ENCODE measurements around the gene NPAS3.

The NPAS3 gene

GRCh38 chr14:32998433-32998832 is 59.8 kb downstream of the NPAS3 start:
- no peaks in the 10 kb centered on the region for H3K36me3 ChIP-seq (ENCODE audit: control insufficient read depth in 5 of 5, insufficient read depth in 5 of 5, low read length in 5 of 5)
- H3K27me3 ChIP-seq (ENCODE audit: control insufficient read depth in 5 of 5, insufficient read depth in 4 of 5, low read length in 5 of 5): no peaks in the 10 kb centered on the region
- H3K9me3 ChIP-seq (ENCODE audit: control insufficient read depth in 5 of 5, low read length in 5 of 5): no peaks in the 10 kb centered on the region
- no peak overlapping the region for H3K9ac ChIP-seq (ENCODE audit: low read length in 5 of 5)
- H3K4me3 ChIP-seq (ENCODE audit: low read depth in 1 of 5, low read length in 5 of 5): no peak overlapping the region
- H3K4me1 ChIP-seq (ENCODE audit: control insufficient read depth in 5 of 5, insufficient read depth in 5 of 5, low read length in 5 of 5): peaks cover 0 to 4% (median 0%) of the 10 kb centered on the region in 5 donors
- no peak overlapping the region for H3K27ac ChIP-seq (ENCODE audit: low read depth, low read length)

GRCh38 chr14:33009673-33010072 is 71.0 kb downstream of the NPAS3 start:
- Histone ChIP-seq H3K36me3 (ENCODE audit: control insufficient read depth in 5 of 5, insufficient read depth in 5 of 5, low read length in 5 of 5) (no peaks in the 10 kb centered on the region), H3K27ac (ENCODE audit: low read depth, low read length) (no peak overlapping the region), H3K9ac (ENCODE audit: low read length in 5 of 5) (no peak overlapping the region), H3K4me1 (ENCODE audit: control insufficient read depth in 5 of 5, insufficient read depth in 5 of 5, low read length in 5 of 5) (peaks cover 0 to 9% (median 0%) of the 10 kb centered on the region in 5 donors), H3K4me3 (ENCODE audit: low read depth in 1 of 5, low read length in 5 of 5) (no peak overlapping the region), H3K27me3 (ENCODE audit: control insufficient read depth in 5 of 5, insufficient read depth in 4 of 5, low read length in 5 of 5) (no peaks in the 10 kb centered on the region), H3K9me3 (ENCODE audit: control insufficient read depth in 5 of 5, low read length in 5 of 5) (no peaks in the 10 kb centered on the region)

DNA sequence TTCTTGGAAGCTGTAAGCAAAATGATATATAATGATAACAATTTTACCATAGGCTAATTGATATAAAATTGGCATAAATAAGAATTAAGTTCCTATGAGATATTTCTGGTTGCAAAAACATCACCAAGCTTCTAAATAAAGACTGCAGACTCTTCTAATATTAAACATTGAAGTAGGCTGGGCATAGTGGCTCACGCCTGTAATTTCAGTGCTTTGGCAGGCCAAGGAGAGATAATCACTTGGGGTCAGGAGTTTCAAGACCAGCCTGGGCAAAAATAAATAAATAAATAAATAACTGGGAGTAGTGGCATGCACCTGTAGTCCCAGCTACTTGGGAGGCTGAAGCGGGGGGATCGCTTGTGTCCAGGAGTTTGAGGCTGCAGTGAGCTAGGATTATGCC is 71.8 kb downstream of the NPAS3 start:
- Histone ChIP-seq H3K4me3 (ENCODE audit: low read depth in 1 of 5, low read length in 5 of 5) (no peak overlapping the region), H3K27ac (ENCODE audit: low read depth, low read length) (no peak overlapping the region), H3K9me3 (ENCODE audit: control insufficient read depth in 5 of 5, low read length in 5 of 5) (no peaks in the 10 kb centered on the region), H3K9ac (ENCODE audit: low read length in 5 of 5) (no peak overlapping the region), H3K27me3 (ENCODE audit: control insufficient read depth in 5 of 5, insufficient read depth in 4 of 5, low read length in 5 of 5) (no peaks in the 10 kb centered on the region), H3K4me1 (ENCODE audit: control insufficient read depth in 5 of 5, insufficient read depth in 5 of 5, low read length in 5 of 5) (peaks cover 0 to 9% (median 0%) of the 10 kb centered on the region in 5 donors), H3K36me3 (ENCODE audit: control insufficient read depth in 5 of 5, insufficient read depth in 5 of 5, low read length in 5 of 5) (no peaks in the 10 kb centered on the region)

GRCh38 chr14:33014710-33015109 is 76.0 kb downstream of the NPAS3 start:
- H3K27ac ChIP-seq (ENCODE audit: low read depth, low read length): no peak overlapping the region
- H3K36me3 ChIP-seq (ENCODE audit: control insufficient read depth in 5 of 5, insufficient read depth in 5 of 5, low read length in 5 of 5): no peaks in the 10 kb centered on the region
- H3K9me3 ChIP-seq (ENCODE audit: control insufficient read depth in 5 of 5, low read length in 5 of 5): no peaks in the 10 kb centered on the region
- no peaks in the 10 kb centered on the region for H3K27me3 ChIP-seq (ENCODE audit: control insufficient read depth in 5 of 5, insufficient read depth in 4 of 5, low read length in 5 of 5)
- H3K9ac ChIP-seq (ENCODE audit: low read length in 5 of 5): no peak overlapping the region
- no peak overlapping the region for H3K4me3 ChIP-seq (ENCODE audit: low read depth in 1 of 5, low read length in 5 of 5)
- H3K4me1 ChIP-seq (ENCODE audit: control insufficient read depth in 5 of 5, insufficient read depth in 5 of 5, low read length in 5 of 5): peaks cover 0 to 9% (median 0%) of the 10 kb centered on the region in 5 donors

DNA sequence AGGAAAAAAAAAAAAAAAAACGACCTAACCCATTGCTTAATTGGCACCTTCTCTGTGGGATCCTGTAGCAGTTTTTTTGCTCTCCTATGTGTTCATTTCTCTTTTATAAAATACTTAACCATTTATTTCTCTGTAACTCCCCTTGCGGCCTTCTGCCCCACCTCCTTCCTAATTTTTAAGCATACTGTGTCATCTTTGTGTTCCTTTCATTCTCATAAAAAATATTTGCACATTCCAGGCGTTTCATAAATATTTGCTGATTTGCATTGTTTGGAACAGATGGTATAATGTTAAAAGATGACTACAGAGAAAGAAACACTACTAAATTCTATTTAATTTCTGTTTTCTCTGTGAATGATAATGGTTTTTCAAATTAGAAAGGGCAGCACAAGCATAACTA is 77.9 kb downstream of the NPAS3 start:
- Histone ChIP-seq H3K27ac (ENCODE audit: low read depth, low read length) (no peak overlapping the region), H3K9ac (ENCODE audit: low read length in 5 of 5) (no peak overlapping the region), H3K36me3 (ENCODE audit: control insufficient read depth in 5 of 5, insufficient read depth in 5 of 5, low read length in 5 of 5) (no peaks in the 10 kb centered on the region), H3K27me3 (ENCODE audit: control insufficient read depth in 5 of 5, insufficient read depth in 4 of 5, low read length in 5 of 5) (no peaks in the 10 kb centered on the region), H3K9me3 (ENCODE audit: control insufficient read depth in 5 of 5, low read length in 5 of 5) (no peaks in the 10 kb centered on the region), H3K4me3 (ENCODE audit: low read depth in 1 of 5, low read length in 5 of 5) (no peak overlapping the region), H3K4me1 (ENCODE audit: control insufficient read depth in 5 of 5, insufficient read depth in 5 of 5, low read length in 5 of 5) (peaks cover 0 to 5% (median 0%) of the 10 kb centered on the region in 5 donors)

DNA sequence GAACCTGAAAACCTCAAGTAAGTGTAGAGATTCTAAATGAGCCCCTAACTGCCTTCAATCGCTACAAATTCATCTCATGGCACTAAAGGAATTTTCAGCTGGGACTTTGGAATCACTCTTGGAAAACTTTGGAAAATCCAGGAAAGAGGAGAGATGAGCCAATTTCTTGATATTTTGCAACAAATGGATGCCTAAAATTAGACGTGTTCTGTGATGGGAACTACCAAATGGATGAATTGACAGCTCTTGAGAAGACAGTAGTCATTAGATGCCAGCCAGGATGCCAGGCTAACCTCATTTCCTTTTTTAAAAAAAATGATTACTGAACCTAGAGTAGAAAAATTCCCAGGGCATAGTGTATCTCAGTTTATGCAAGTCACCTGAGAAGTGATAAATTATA is 78.3 kb downstream of the NPAS3 start:
- Histone ChIP-seq H3K27ac (ENCODE audit: low read depth, low read length) (no peak overlapping the region), H3K36me3 (ENCODE audit: control insufficient read depth in 5 of 5, insufficient read depth in 5 of 5, low read length in 5 of 5) (no peaks in the 10 kb centered on the region), H3K4me3 (ENCODE audit: low read depth in 1 of 5, low read length in 5 of 5) (no peak overlapping the region), H3K27me3 (ENCODE audit: control insufficient read depth in 5 of 5, insufficient read depth in 4 of 5, low read length in 5 of 5) (no peaks in the 10 kb centered on the region), H3K9ac (ENCODE audit: low read length in 5 of 5) (no peak overlapping the region), H3K4me1 (ENCODE audit: control insufficient read depth in 5 of 5, insufficient read depth in 5 of 5, low read length in 5 of 5) (peaks cover 0 to 5% (median 0%) of the 10 kb centered on the region in 5 donors), H3K9me3 (ENCODE audit: control insufficient read depth in 5 of 5, low read length in 5 of 5) (no peaks in the 10 kb centered on the region)

GRCh38 chr14:33019346-33019745 is 80.7 kb downstream of the NPAS3 start:
- H3K9me3 ChIP-seq (ENCODE audit: control insufficient read depth in 5 of 5, low read length in 5 of 5): no peaks in the 10 kb centered on the region
- H3K9ac ChIP-seq (ENCODE audit: low read length in 5 of 5): no peak overlapping the region
- no peak overlapping the region for H3K4me3 ChIP-seq (ENCODE audit: low read depth in 1 of 5, low read length in 5 of 5)
- H3K27ac ChIP-seq (ENCODE audit: low read depth, low read length): no peak overlapping the region
- H3K27me3 ChIP-seq (ENCODE audit: control insufficient read depth in 5 of 5, insufficient read depth in 4 of 5, low read length in 5 of 5): no peaks in the 10 kb centered on the region
- no peaks in the 10 kb centered on the region for H3K36me3 ChIP-seq (ENCODE audit: control insufficient read depth in 5 of 5, insufficient read depth in 5 of 5, low read length in 5 of 5)
- peaks cover 0 to 5% (median 0%) of the 10 kb centered on the region in 5 donors for H3K4me1 ChIP-seq (ENCODE audit: control insufficient read depth in 5 of 5, insufficient read depth in 5 of 5, low read length in 5 of 5)

DNA sequence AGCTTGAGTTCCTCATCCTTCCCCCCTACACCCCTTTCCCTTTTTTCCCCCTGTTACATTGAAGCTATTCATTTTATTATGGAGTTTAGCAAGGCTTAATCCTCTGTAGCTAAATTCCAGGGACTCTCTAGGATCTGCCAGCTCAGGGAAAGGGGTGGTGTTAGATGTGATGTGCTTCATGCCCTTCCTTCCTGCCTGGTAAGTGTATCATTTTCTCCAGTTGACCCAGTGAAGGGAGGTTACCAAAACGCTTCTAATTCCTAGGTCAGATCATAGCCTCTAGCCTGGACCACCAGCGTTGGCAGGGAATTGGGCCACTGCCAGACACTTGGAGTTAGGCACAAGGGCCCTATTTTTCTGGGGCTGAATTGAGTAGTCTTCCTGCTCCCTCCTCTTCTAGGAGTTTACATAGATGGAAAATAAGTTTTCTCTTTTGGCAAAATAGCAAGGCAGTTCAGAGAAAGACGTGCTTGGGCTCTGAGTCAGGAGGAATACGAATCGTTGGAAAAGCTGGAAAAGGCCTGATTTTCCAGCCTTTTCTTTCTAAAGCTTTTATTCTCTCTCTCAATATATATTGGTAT is 88.3 kb downstream of the NPAS3 start:
- Histone ChIP-seq H3K27ac (ENCODE audit: low read depth, low read length) (no peak overlapping the region), H3K27me3 (ENCODE audit: control insufficient read depth in 5 of 5, insufficient read depth in 4 of 5, low read length in 5 of 5) (no peaks in the 10 kb centered on the region)

DNA sequence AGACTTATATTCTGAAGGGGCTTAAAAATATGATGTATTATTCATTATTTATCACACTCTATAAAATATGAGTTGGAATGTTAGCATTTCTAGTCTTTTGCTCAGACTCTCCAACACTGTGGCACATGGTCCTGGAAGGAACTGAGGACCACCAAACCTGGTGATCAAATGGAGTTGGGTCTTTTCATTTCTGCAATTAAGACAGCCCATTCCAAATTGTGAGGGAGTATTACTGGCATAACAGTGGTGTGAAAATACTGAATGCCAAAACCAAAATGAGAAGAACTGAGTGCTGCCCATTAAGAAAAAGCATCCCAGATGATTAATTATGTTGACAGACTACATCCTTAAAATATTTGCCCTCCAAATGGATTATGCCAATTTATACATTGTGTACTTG is 90.8 kb downstream of the NPAS3 start:
- Histone ChIP-seq H3K9me3 (ENCODE audit: control insufficient read depth in 5 of 5, low read length in 5 of 5) (no peaks in the 10 kb centered on the region), H3K4me1 (ENCODE audit: control insufficient read depth in 5 of 5, insufficient read depth in 5 of 5, low read length in 5 of 5) (peaks cover 0 to 10% (median 5%) of the 10 kb centered on the region in 5 donors), H3K36me3 (ENCODE audit: control insufficient read depth in 5 of 5, insufficient read depth in 5 of 5, low read length in 5 of 5) (no peaks in the 10 kb centered on the region), H3K4me3 (ENCODE audit: low read depth in 1 of 5, low read length in 5 of 5) (no peak overlapping the region), H3K9ac (ENCODE audit: low read length in 5 of 5) (no peak overlapping the region), H3K27me3 (ENCODE audit: control insufficient read depth in 5 of 5, insufficient read depth in 4 of 5, low read length in 5 of 5) (no peaks in the 10 kb centered on the region), H3K27ac (ENCODE audit: low read depth, low read length) (no peak overlapping the region)

More for the DNA sequence above, 88.3 kb downstream of the NPAS3 start:
- no peak overlapping the region for H3K9ac ChIP-seq (ENCODE audit: low read length in 5 of 5)
- no peak overlapping the region for H3K4me3 ChIP-seq (ENCODE audit: low read depth in 1 of 5, low read length in 5 of 5)
- H3K4me1 ChIP-seq (ENCODE audit: control insufficient read depth in 5 of 5, insufficient read depth in 5 of 5, low read length in 5 of 5): peaks cover 0 to 10% (median 5%) of the 10 kb centered on the region in 5 donors
- H3K36me3 ChIP-seq (ENCODE audit: control insufficient read depth in 5 of 5, insufficient read depth in 5 of 5, low read length in 5 of 5): no peaks in the 10 kb centered on the region
- no peaks in the 10 kb centered on the region for H3K9me3 ChIP-seq (ENCODE audit: control insufficient read depth in 5 of 5, low read length in 5 of 5)

DNA sequence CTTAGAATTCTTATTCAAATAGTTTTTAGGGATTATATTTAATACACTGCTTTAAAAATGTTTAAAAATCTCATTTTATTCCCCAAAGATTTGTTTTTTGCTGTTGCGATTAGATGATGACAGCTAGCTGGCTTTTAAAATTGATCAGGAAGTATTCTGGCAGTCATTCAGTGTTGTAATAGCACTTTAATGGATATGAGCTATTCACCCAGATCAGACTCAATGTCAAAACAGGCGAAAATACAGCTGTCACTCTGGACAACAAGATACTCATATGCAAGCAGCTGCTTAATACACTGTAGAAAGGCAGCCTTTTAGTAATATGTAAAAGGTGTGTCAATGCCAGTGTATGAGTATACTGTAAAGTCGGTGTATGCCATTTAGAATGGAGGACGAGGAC is 91.7 kb downstream of the NPAS3 start:
- H3K27me3 ChIP-seq (ENCODE audit: control insufficient read depth in 5 of 5, insufficient read depth in 4 of 5, low read length in 5 of 5): no peaks in the 10 kb centered on the region
- H3K4me1 ChIP-seq (ENCODE audit: control insufficient read depth in 5 of 5, insufficient read depth in 5 of 5, low read length in 5 of 5): peaks cover 0 to 10% (median 5%) of the 10 kb centered on the region in 5 donors
- H3K9ac ChIP-seq (ENCODE audit: low read length in 5 of 5): no peak overlapping the region
- H3K27ac ChIP-seq (ENCODE audit: low read depth, low read length): no peak overlapping the region
- H3K36me3 ChIP-seq (ENCODE audit: control insufficient read depth in 5 of 5, insufficient read depth in 5 of 5, low read length in 5 of 5): no peaks in the 10 kb centered on the region
- H3K4me3 ChIP-seq (ENCODE audit: low read depth in 1 of 5, low read length in 5 of 5): no peak overlapping the region
- H3K9me3 ChIP-seq (ENCODE audit: control insufficient read depth in 5 of 5, low read length in 5 of 5): no peaks in the 10 kb centered on the region
